Cardiac muscle cell (in vitro differentiated cells and primary cell): Measurements from ENCODE around the gene CCKAR. TPM values are rescaled to one million over a fixed set of nuclear protein-coding genes. Genes with fewer than 3 reads are reported as not detected.

Experiments used
- DNase-seq, 2 donors: peaks; one replicate each; pipeline versions ENCODE4 v3.0.0 to v3.0.0-alpha.2; 2010 to 2017; ENCODE audit warnings: low read depth in 1 of 2, low spot score in 1 of 2
- H3K27ac ChIP-seq: fragments of 200-600 bp; sonication (generic); 2 replicates; pipeline ENCODE4 v1.5.1; 2016
- H3K27me3 ChIP-seq: fragments of 200-600 bp; sonication (generic); 2 replicates; pipeline ENCODE4 v1.6.0; 2016; ENCODE audit warnings: control low read depth
- H3K36me3 ChIP-seq: fragments of 200-600 bp; sonication (generic); 2 replicates; pipeline ENCODE4 v1.5.1; 2016; ENCODE audit warnings: control low read depth
- H3K4me1 ChIP-seq: fragments of 200-600 bp; sonication (generic); 2 replicates; pipeline ENCODE4 v1.8.1; 2017; ENCODE audit warnings: low read depth, mild to moderate bottlenecking, mixed run types
- H3K4me3 ChIP-seq: fragments of 200-600 bp; sonication (generic); 2 replicates; pipeline ENCODE4 v1.5.1; 2016; ENCODE audit warnings: mild to moderate bottlenecking
- H3K9me3 ChIP-seq: fragments of 200-600 bp; sonication (generic); 2 replicates; pipeline ENCODE4 v1.5.1; 2017; ENCODE audit warnings: low read depth, mild to moderate bottlenecking, control low read depth
- CTCF ChIP-seq: IDR thresholded peaks from 2 replicates; pipeline ENCODE4 v1.5.1; 2012; ENCODE audit warnings: low read depth, mild to moderate bottlenecking, low read length
- polyA plus RNA-seq: library from polyadenylated mRNA; unstranded; fragments of >200 nt; fragmentation: Nextera tagmentation; extraction: Ambion mirVana; gene quantifications from 2 replicates; pipeline ENCODE4 v1.2.1, GENCODE V29; 2016
- total RNA-seq: library from RNA; depleted of rRNA; stranded (reverse); fragments of >200 nt; gene quantifications from 2 replicates; pipeline ENCODE4 v1.2.3, GENCODE V29; 2016

The CCKAR gene
- total and polyA plus RNA-seq, 2 experiments from 2014 or later, result 0.23 to 0.89 TPM

- Histone ChIP-seq H3K27me3 (no peaks in the 10 kb centered on the region), H3K4me1 (peaks cover 7% of the 10 kb centered on the region), H3K36me3 (no peaks in the 10 kb centered on the region), H3K4me3 (no peak overlapping the region), H3K9me3 (no peaks in the 10 kb centered on the region), H3K27ac (no peak overlapping the region)
- no peak for DNase-seq
- no peak for TF ChIP-seq CTCF
Observed at GRCh38 chr4:26489101-26489985, 941 bp downstream of the CCKAR start.

GRCh38 chr4:26485684-26486083 is 4.6 kb downstream of the CCKAR start:
- peaks cover 25% of the 10 kb centered on the region for H3K4me1 ChIP-seq
- no peak for DNase-seq
- no peak overlapping the region for H3K27ac ChIP-seq
- TF ChIP-seq CTCF, result no peak
- no peaks in the 10 kb centered on the region for H3K27me3 ChIP-seq
- H3K9me3 ChIP-seq, result no peaks in the 10 kb centered on the region
- H3K4me3 ChIP-seq, result no peak overlapping the region
- H3K36me3 ChIP-seq, result no peaks in the 10 kb centered on the region

GRCh38 chr4:26484516-26484915 is 5.8 kb downstream of the CCKAR start:
- TF ChIP-seq CTCF, result no peak
- H3K4me3 ChIP-seq, result no peak overlapping the region
- H3K27ac ChIP-seq, result peak overlapping the region; percentile 57
- no peaks in the 10 kb centered on the region for H3K9me3 ChIP-seq
- no peaks in the 10 kb centered on the region for H3K36me3 ChIP-seq
- DNase-seq, result no peak
- H3K4me1 ChIP-seq, result peaks cover 28% of the 10 kb centered on the region
- no peaks in the 10 kb centered on the region for H3K27me3 ChIP-seq

- no peaks in the 10 kb centered on the region for H3K27me3 ChIP-seq
- H3K4me1 ChIP-seq, result peaks cover 32% of the 10 kb centered on the region
- no peak overlapping the region for H3K4me3 ChIP-seq
- peak; percentile 30 to 66 for DNase-seq
- no peaks in the 10 kb centered on the region for H3K9me3 ChIP-seq
- no peak for TF ChIP-seq CTCF
- peak overlapping the region; percentile 57 for H3K27ac ChIP-seq
- no peaks in the 10 kb centered on the region for H3K36me3 ChIP-seq
Observed at GRCh38 chr4:26484032-26484515, 6.2 kb downstream of the CCKAR start.

- no peak for TF ChIP-seq CTCF
- Histone ChIP-seq H3K9me3 (no peaks in the 10 kb centered on the region), H3K4me3 (no peak overlapping the region), H3K36me3 (no peaks in the 10 kb centered on the region), H3K4me1 (peaks cover 37% of the 10 kb centered on the region), H3K27me3 (no peaks in the 10 kb centered on the region), H3K27ac (no peak overlapping the region)
- peak in 1 of 2 donors; percentile 18 for DNase-seq
Observed at GRCh38 chr4:26482508-26483462, 7.5 kb downstream of the CCKAR start.
